ENCODE data around the gene ANTXR2.

Gene ANTXR2

DNA sequence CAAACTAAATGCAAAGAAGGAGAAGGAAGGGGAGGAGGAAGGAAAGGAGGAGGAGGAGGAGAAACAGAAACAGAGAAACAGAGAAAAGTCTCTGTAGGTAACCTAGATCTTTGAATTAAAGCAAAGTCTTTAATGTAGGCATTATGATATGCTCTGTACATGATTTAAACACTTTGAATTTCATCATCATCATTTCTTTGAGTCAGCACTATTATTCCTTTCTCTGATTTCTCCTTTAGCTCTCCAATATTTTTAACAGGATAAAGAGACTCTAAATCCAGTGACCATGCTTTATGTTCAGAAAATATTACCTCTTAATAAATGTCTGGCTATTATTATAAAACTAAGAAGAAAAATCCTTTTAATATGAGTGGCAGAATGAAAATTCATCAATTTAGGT, 124.3 kb downstream of the ANTXR2 start:
- peaks cover 49% of the 10 kb centered on the region for H3K4me1 Mint-ChIP-seq
- DNase-seq, result no peak
- H3K27ac Mint-ChIP-seq, result peak overlapping the region; percentile 64
- H3K4me3 Mint-ChIP-seq, result no peak overlapping the region
- H3K9me3 Mint-ChIP-seq, result no peaks in the 10 kb centered on the region
- H3K27me3 Mint-ChIP-seq (ENCODE audit: low read depth, poor library complexity), result peaks cover 2% of the 10 kb centered on the region
- TF ChIP-seq, protein P1, sequence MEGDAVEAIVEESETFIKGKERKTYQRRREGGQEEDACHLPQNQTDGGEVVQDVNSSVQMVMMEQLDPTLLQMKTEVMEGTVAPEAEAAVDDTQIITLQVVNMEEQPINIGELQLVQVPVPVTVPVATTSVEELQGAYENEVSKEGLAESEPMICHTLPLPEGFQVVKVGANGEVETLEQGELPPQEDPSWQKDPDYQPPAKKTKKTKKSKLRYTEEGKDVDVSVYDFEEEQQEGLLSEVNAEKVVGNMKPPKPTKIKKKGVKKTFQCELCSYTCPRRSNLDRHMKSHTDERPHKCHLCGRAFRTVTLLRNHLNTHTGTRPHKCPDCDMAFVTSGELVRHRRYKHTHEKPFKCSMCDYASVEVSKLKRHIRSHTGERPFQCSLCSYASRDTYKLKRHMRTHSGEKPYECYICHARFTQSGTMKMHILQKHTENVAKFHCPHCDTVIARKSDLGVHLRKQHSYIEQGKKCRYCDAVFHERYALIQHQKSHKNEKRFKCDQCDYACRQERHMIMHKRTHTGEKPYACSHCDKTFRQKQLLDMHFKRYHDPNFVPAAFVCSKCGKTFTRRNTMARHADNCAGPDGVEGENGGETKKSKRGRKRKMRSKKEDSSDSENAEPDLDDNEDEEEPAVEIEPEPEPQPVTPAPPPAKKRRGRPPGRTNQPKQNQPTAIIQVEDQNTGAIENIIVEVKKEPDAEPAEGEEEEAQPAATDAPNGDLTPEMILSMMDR (IDR thresholded peaks at IDR 0.05), result no peak
- peaks cover 15% of the 10 kb centered on the region for H3K36me3 Mint-ChIP-seq (ENCODE audit: low read depth)

DNA sequence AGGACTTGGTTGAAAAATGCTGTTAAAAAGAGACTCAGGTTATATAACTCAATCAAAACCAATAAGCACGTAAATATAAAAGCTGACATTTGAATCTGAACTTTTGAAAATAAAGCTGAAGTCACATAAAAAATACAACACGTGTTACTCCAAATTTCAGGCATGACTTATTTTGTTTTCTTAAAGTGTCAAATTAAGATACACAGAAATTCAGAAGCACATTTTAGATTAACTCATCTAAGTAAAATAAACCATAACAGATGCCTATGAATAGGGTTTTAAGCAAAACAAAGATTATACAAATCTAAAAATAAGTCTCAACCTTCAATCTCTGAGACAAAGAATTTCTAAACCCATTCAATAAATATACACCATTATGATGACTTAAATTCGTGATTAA, 124.8 kb downstream of the ANTXR2 start:
- H3K4me1 Mint-ChIP-seq, result peaks cover 49% of the 10 kb centered on the region
- H3K27me3 Mint-ChIP-seq (ENCODE audit: low read depth, poor library complexity), result peaks cover 2% of the 10 kb centered on the region
- H3K9me3 Mint-ChIP-seq, result no peaks in the 10 kb centered on the region
- H3K4me3 Mint-ChIP-seq, result no peak overlapping the region
- H3K36me3 Mint-ChIP-seq (ENCODE audit: low read depth), result peaks cover 15% of the 10 kb centered on the region
- TF ChIP-seq, protein P1 (IDR thresholded peaks at IDR 0.05), result no peak
- H3K27ac Mint-ChIP-seq, result peak overlapping the region; percentile 64
- DNase-seq, result no peak

DNA sequence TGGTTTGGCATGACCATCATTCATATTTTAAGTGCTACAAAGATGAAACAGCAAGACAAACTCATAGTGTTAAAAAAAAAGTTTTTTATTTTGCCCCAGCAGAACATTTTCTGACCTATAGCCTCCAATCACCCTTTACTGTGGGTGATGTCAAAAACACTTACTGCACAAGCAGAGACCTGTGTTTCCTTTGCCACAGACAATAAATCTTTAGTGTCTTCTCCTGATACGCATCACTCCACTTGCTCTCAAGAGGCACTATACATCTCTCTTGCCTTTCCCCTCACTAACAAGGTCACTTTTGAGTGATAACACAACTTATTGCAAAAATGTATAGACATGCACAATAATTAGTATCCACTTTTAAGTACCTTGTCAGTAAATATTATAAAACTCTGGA, 125.6 kb downstream of the ANTXR2 start:
- TF ChIP-seq, protein P1 (IDR thresholded peaks at IDR 0.05), result no peak
- DNase-seq, result no peak
- Mint-ChIP-seq H3K9me3 (no peaks in the 10 kb centered on the region), H3K27me3 (ENCODE audit: low read depth, poor library complexity) (peaks cover 2% of the 10 kb centered on the region), H3K36me3 (ENCODE audit: low read depth) (peaks cover 15% of the 10 kb centered on the region), H3K27ac (no peak overlapping the region), H3K4me1 (peaks cover 49% of the 10 kb centered on the region), H3K4me3 (no peak overlapping the region)

DNA sequence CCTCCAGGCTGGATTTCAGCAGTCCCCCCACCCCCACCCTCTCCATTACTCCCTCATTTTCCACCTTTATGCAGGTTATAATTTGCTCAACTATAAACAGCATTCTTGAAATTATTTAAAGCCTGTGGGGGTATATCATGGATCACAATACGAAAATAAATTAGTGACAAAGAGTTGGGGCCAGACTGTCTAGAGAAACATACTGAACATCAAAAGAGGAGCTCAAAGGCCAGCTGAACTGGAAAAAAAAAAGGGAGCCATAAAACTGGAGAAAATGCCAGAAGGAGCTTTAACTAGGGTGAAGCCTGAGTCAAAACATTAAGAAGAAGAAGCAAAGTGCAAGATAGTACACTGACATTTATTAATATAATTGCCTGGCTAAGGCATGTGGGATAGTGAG, 137.8 kb downstream of the ANTXR2 start:
- Mint-ChIP-seq H3K9me3 (peaks cover 10% of the 10 kb centered on the region), H3K4me1 (peaks cover 25% of the 10 kb centered on the region), H3K4me3 (peak overlapping the region; percentile 38), H3K36me3 (ENCODE audit: low read depth) (peaks cover 10% of the 10 kb centered on the region), H3K27ac (peak overlapping the region; percentile 85), H3K27me3 (ENCODE audit: low read depth, poor library complexity) (no peaks in the 10 kb centered on the region)
- TF ChIP-seq, protein P1 (IDR thresholded peaks at IDR 0.05), result no peak
- no peak for DNase-seq

DNA sequence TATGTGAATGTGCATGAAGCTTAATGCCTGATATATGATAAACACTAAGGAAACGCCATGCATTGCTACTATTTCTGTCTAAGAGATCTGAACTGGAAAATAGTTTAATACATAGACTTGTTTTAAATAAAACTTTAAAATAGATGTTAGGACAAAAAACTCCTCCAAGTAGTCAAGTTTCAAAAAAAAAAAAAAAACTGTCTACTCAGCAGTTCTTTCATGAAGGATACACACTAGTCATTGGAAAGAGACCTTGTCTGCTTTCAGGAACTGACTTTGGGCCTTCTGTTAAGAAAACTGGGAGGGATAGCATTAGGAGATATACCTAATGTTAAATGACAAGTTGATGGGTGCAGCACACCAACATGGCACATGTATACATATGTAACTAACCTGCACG, 138.4 kb downstream of the ANTXR2 start:
- H3K36me3 Mint-ChIP-seq (ENCODE audit: low read depth), result peaks cover 10% of the 10 kb centered on the region
- no peak for DNase-seq
- peaks cover 25% of the 10 kb centered on the region for H3K4me1 Mint-ChIP-seq
- H3K9me3 Mint-ChIP-seq, result peaks cover 10% of the 10 kb centered on the region
- TF ChIP-seq, protein P1 (IDR thresholded peaks at IDR 0.05), result no peak
- H3K4me3 Mint-ChIP-seq, result no peak overlapping the region
- no peaks in the 10 kb centered on the region for H3K27me3 Mint-ChIP-seq (ENCODE audit: low read depth, poor library complexity)
- no peak overlapping the region for H3K27ac Mint-ChIP-seq

DNA sequence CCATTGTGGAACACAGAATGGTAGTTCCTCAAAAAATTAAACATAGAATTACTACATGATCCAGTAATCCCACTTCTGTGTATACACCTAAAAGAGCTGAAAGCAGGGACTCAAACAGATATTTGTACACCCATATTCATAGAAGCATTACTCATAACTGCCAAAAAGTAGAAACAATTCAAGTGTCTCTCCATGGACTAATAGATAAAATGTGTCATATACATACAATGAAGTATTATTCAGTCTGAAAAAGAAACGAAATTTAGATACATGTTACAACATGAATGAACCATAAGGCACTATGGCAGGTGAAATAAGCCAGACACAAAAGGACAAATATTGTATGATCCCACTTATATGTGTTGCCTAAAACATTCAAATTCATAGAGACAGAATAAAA, 145.1 kb downstream of the ANTXR2 start:
- TF ChIP-seq, protein P1 (IDR thresholded peaks at IDR 0.05), result no peak
- peaks cover 9% of the 10 kb centered on the region for H3K4me1 Mint-ChIP-seq
- H3K36me3 Mint-ChIP-seq (ENCODE audit: low read depth), result no peaks in the 10 kb centered on the region
- no peaks in the 10 kb centered on the region for H3K9me3 Mint-ChIP-seq
- DNase-seq, result no peak
- H3K4me3 Mint-ChIP-seq, result no peak overlapping the region
- no peaks in the 10 kb centered on the region for H3K27me3 Mint-ChIP-seq (ENCODE audit: low read depth, poor library complexity)
- H3K27ac Mint-ChIP-seq, result no peak overlapping the region

Measured in nephron progenitor cell (in vitro differentiated cells).